Measurements from ENCODE around the gene IQCK. TPM values are rescaled to one million over a fixed set of nuclear protein-coding genes. Genes with fewer than 3 reads are reported as not detected.

IQCK gene
- total RNA-seq, 1 experiment from 2014 or later, result 15.5 TPM

- TF ChIP-seq CTCF (IDR thresholded peaks at IDR 0.05) (no peak), SIN3A (IDR thresholded peaks at IDR 0.05; ENCODE audit: borderline replicate concordance, insufficient read depth, low read depth, low read length) (no peak), TCF7L2 (IDR thresholded peaks at IDR 0.05; ENCODE audit: low read depth, low read length) (no peak), REST (IDR thresholded peaks at IDR 0.05; ENCODE audit: insufficient read depth in 1 of 2, low read depth in 2 of 2, low read length in 1 of 2) (no peak), POLR2AphosphoS5 (IDR thresholded peaks at IDR 0.05; ENCODE audit: low read depth, low read length) (no peak)
- BruUV-seq (replicated peaks), result no TSS peak
- Histone ChIP-seq H3K4me3 (ENCODE audit: low read depth in 2 of 2, low read length in 2 of 2) (no peak overlapping the region), H3K27ac (ENCODE audit: low read length) (no peak overlapping the region), H3K27me3 (ENCODE audit: control insufficient read depth, insufficient read depth, low read length) (no peaks in the 10 kb centered on the region), H3K4me1 (ENCODE audit: control insufficient read depth, insufficient read depth, low read length) (no peaks in the 10 kb centered on the region), H3K36me3 (ENCODE audit: control insufficient read depth, insufficient read depth, low read length) (no peaks in the 10 kb centered on the region), H3K9me3 (ENCODE audit: control insufficient read depth, insufficient read depth, low read depth, low read length) (no peaks in the 10 kb centered on the region)
- ChIA-PET POLR2A (interaction anchor here (0.6 kb wide), 1 partner anchor 14 kb away, joined by 4 read pairs; no protein-coding TSS in a partner anchor), CTCF (interaction anchor here (0.6 kb wide), 1 partner anchor 885 kb away, joined by 7 read pairs; no protein-coding TSS in a partner anchor)
- intact Hi-C loops (cut with micrococcal nuclease; ENCODE audit: unreplicated experiment) (no loop called here), in situ Hi-C loops (cut with HindIII; ENCODE audit: low pct_unique_long_range_greater_than_20kb, low sequenced_read_pairs) (no loop called here)
- ATAC-seq (no peak), DNase-seq (ENCODE audit: low read depth, low spot score) (no peak)
Observed at GRCh38 chr16:19688396-19689024, 29.6 kb upstream of the IQCK start.

- CTCF ChIA-PET, result interaction anchor here (0.6 kb wide), 1 partner anchor 885 kb away, joined by 7 read pairs; no protein-coding TSS in a partner anchor
- in situ Hi-C loops (cut with HindIII; ENCODE audit: low pct_unique_long_range_greater_than_20kb, low sequenced_read_pairs) (no loop called here), intact Hi-C loops (cut with micrococcal nuclease; ENCODE audit: unreplicated experiment) (no loop called here)
- TF ChIP-seq POLR2AphosphoS5 (IDR thresholded peaks at IDR 0.05; ENCODE audit: low read depth, low read length), result no peak
- TF ChIP-seq REST (IDR thresholded peaks at IDR 0.05; ENCODE audit: insufficient read depth in 1 of 2, low read depth in 2 of 2, low read length in 1 of 2), result no peak
- no peak for TF ChIP-seq SIN3A (IDR thresholded peaks at IDR 0.05; ENCODE audit: borderline replicate concordance, insufficient read depth, low read depth, low read length)
- TF ChIP-seq TCF7L2 (IDR thresholded peaks at IDR 0.05; ENCODE audit: low read depth, low read length), result no peak
- ATAC-seq, result no peak
- POLR2A ChIA-PET, result no interaction called here
- Histone ChIP-seq H3K36me3 (ENCODE audit: control insufficient read depth, insufficient read depth, low read length) (no peaks in the 10 kb centered on the region), H3K4me3 (ENCODE audit: low read depth in 2 of 2, low read length in 2 of 2) (no peak overlapping the region), H3K4me1 (ENCODE audit: control insufficient read depth, insufficient read depth, low read length) (no peaks in the 10 kb centered on the region), H3K27ac (ENCODE audit: low read length) (no peak overlapping the region), H3K27me3 (ENCODE audit: control insufficient read depth, insufficient read depth, low read length) (no peaks in the 10 kb centered on the region), H3K9me3 (ENCODE audit: control insufficient read depth, insufficient read depth, low read depth, low read length) (no peaks in the 10 kb centered on the region)
- BruUV-seq (replicated peaks), result no TSS peak
- DNase-seq (ENCODE audit: low read depth, low spot score), result no peak
Observed at GRCh38 chr16:19689342-19689741, 28.7 kb upstream of the IQCK start.

All from Panc1 (cell line).